SJCRH30 (cell line): ENCODE data around the gene SEC14L1. TPM values are rescaled to one million over a fixed set of nuclear protein-coding genes. Genes with fewer than 3 reads are reported as not detected.

Source experiments
- DNase-seq, 2 experiments: peaks; one replicate each; pipeline ENCODE4 v3.0.0-alpha.2; 2015 to 2020
- H3K27ac ChIP-seq: fragments of 250-450 bp; sonication (Bioruptor Pico); 2 replicates; pipeline ENCODE4 v1.5.1; 2020; ENCODE audit warnings: mild to moderate bottlenecking, moderate library complexity
- H3K27me3 ChIP-seq: fragments of 250-450 bp; sonication (Bioruptor Pico); 2 replicates; pipeline ENCODE4 v1.5.1; 2020; ENCODE audit warnings: mild to moderate bottlenecking, moderate library complexity
- H3K36me3 ChIP-seq: fragments of 250-450 bp; sonication (Bioruptor Pico); 2 replicates; pipeline ENCODE4 v1.5.1; 2020; ENCODE audit warnings: mild to moderate bottlenecking, moderate library complexity
- H3K4me1 ChIP-seq: fragments of 250-450 bp; sonication (Bioruptor Pico); 2 replicates; pipeline ENCODE4 v1.5.1; 2020; ENCODE audit warnings: mild to moderate bottlenecking, moderate library complexity
- H3K4me3 ChIP-seq: fragments of 250-450 bp; sonication (Bioruptor Pico); 2 replicates; pipeline ENCODE4 v1.5.1; 2020; ENCODE audit warnings: mild to moderate bottlenecking, moderate library complexity
- H3K9me3 ChIP-seq: fragments of 250-450 bp; sonication (Bioruptor Pico); replicated peaks from 2 replicates; pipeline ENCODE4 v1.5.1; 2020; ENCODE audit warnings: mild to moderate bottlenecking, moderate library complexity
- total RNA-seq: library from RNA; depleted of rRNA; stranded (reverse); fragments of >200 nt; shearing (Covaris generic); gene quantifications from 2 replicates; pipeline ENCODE4 v1.2.3, GENCODE V29; 2014

Gene SEC14L1
- total RNA-seq, 1 experiment from 2014 or later, result 50.0 TPM

DNA sequence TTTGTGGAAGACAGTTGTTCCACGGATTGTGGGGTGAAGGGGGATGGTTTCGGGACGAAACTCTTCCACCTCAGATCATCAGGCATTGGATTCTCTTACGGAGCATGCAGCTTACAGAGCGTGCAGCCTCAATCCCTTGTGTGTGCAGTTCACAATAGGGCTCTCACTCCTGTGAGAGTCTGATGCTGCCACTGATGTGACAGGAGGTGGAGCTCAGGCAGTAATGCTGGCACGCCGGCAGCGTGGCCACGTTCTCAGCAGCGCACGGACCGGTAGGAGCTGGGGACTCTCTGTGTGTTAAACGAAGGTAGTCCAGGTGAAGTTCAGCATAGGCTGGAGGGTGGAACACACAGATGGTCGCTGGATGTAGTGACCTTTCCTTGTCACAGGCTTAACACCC is 37.8 kb downstream of the SEC14L1 start:
- Histone ChIP-seq H3K9me3 (peaks cover 12% of the 10 kb centered on the region), H3K27ac (no peak overlapping the region), H3K4me3 (no peak overlapping the region), H3K36me3 (peaks cover 5% of the 10 kb centered on the region; the same call in 1 of the 2 replicates), H3K4me1 (no peaks in the 10 kb centered on the region), H3K27me3 (no peaks in the 10 kb centered on the region)
- DNase-seq, result no peak

DNA sequence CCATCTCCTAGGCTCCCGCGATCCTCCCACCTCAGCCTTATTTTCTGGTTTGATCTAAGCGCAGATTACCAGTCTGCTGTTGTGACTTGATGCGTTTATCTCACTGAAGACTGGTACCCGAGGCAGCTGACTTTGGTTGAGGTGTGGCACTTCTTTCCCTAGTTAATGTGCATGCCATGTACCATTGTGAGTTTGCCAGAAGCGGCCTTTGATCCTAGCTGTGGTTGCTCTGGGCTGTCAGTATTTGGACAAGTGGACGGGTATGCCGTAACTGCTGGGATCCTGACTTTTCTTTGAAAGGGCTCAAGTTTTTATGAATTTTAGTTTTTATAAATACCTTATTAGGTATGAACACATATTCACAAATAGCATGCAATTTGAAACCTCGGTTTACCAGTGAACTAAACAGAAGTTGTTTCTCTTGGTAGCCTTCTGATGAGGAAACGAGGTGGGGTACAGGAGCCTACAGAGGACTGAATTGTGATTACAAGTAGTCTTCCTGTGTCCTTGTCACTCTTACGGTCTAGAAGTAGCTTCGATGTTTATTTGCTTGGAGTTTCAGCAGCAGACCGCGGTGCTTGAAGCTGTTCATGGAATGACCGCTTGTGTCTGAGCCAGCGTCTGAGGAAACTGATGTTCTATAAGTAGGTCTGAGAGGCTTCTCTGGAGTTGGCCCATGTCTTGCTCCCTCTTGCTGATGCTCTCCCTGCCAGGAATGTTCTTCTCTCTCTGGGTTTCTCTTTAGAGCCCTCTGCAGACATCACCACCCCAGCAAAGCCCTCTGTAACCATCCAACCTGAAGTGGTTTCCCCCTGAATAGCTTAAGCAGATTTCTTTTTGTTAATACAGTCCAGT is 40.0 kb downstream of the SEC14L1 start:
- DNase-seq, result no peak
- Histone ChIP-seq H3K4me1 (peaks cover 4% of the 10 kb centered on the region), H3K4me3 (no peak overlapping the region), H3K9me3 (no peaks in the 10 kb centered on the region), H3K36me3 (no peaks in the 10 kb centered on the region), H3K27ac (no peak overlapping the region), H3K27me3 (no peaks in the 10 kb centered on the region)

DNA sequence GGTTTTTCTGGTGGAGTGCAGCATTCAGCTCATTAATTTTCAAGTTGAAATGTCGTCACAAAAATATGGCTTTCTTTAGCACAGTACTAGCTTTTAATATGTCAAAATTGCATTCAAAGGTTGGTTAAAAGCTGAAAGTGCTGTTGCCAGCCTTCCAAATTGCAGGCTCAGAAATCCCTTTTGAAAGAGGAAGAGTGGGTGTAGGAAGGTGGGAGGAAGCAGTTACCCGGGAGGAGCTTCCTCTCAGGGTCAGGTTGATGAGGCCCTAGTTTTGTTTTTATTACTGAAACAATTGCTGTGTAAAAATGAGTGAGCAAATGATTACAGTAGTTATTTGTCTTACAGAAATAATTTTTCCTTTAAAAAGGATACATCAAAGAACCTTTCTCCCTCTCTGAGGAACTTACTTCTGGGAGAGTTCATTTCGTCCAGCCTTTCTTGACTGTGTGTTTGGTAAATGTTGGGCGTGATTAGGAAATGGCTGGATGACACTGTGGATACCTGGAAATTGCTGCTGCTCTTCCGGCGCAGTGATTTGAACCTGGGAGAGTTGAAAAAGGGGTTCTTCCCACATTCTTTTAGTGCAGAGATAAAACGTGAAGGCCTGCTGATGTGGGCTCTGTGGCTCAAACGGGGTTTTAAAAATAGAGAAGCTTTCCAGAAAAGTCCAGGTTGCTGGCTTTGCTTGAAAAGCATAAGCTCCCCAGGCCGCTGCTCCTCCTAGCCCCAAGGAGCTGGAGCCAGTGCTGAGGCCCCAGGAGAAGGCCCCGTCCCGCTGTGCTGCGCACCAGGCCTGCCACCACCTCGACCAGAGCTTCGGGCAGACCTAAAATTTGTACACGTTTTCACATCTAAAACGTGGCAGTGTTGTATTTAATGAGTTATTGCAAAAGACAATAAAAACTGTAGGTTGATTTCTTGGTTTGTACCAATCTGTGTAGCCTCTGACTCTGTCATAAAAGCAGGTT is 41.7 kb downstream of the SEC14L1 start:
- Histone ChIP-seq H3K27ac (no peak overlapping the region), H3K9me3 (no peaks in the 10 kb centered on the region), H3K4me3 (no peak overlapping the region), H3K4me1 (peaks cover 14% of the 10 kb centered on the region), H3K27me3 (no peaks in the 10 kb centered on the region), H3K36me3 (no peaks in the 10 kb centered on the region)
- no peak for DNase-seq

DNA sequence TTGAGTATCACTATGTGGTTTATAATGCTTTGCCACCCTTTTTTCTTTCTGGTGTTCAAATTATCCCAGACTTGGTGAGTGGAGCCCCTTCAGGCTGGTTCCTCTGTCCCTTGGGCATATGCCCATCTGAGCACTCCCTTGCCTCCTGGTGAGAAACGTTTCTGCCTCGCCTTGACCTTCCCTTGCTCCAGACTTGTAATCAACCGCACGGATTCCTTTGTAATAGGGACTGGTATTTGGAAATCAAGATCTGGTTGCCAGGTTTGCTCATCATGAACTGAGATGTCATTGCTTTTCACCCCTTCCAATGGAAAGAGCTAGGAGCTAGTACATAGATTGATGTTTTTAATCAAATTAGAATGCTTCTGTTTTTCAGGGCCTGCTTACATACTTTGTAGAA is 43.7 kb downstream of the SEC14L1 start:
- no peak overlapping the region for H3K4me3 ChIP-seq
- peaks cover 14% of the 10 kb centered on the region for H3K4me1 ChIP-seq
- H3K27me3 ChIP-seq, result no peaks in the 10 kb centered on the region
- no peaks in the 10 kb centered on the region for H3K9me3 ChIP-seq
- no peak for DNase-seq
- no peak overlapping the region for H3K27ac ChIP-seq
- no peaks in the 10 kb centered on the region for H3K36me3 ChIP-seq

DNA sequence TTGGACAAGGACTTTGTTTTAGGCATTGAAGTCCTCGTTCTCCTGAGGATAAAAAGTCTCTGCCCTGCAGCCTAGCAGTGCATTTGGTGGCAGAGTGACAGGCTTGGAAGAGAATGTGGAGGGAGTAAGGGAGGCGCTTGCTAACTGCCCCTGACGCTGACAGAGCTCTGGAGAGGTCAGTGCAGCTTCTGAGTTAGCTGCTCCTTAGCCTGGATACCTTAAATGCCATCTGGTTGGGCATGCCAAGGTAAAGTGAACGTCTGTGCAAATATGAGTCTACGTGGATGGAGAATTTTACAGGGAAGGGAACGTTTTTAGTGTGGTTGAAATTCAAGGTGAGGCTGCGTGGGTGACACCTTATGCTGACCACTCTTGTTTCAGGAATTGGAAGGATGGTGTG is 44.4 kb downstream of the SEC14L1 start:
- DNase-seq, result no peak
- Histone ChIP-seq H3K27me3 (no peaks in the 10 kb centered on the region), H3K9me3 (no peaks in the 10 kb centered on the region), H3K36me3 (no peaks in the 10 kb centered on the region), H3K27ac (no peak overlapping the region), H3K4me3 (no peak overlapping the region), H3K4me1 (peaks cover 14% of the 10 kb centered on the region)

DNA sequence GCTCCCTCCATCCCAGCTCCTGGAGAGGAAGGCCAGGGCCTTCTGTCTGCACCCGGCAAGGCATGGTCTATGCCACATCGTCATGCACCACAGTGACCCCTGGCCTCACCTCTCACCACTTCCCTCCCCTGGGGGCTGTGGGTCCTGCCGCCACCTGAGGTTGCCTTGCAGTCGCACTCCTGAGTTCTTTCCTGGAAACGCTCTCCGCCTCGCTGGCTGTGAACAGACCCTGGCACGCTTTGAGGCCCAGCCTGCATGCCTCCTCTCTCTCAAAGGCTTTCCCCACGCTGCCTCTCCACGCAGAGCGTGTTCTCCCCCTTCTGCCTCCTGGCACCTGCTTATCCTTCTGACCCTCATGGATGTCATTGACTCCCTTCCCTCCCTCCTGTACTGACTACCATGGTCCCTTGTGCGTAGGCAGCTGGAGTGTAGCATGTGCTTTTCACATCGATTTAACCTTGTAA is 45.4 kb downstream of the SEC14L1 start:
- H3K27me3 ChIP-seq, result no peaks in the 10 kb centered on the region
- DNase-seq, result peak; percentile 28 to 48
- no peak overlapping the region for H3K4me3 ChIP-seq
- H3K4me1 ChIP-seq, result peaks cover 14% of the 10 kb centered on the region
- no peaks in the 10 kb centered on the region for H3K9me3 ChIP-seq
- H3K36me3 ChIP-seq, result no peaks in the 10 kb centered on the region
- no peak overlapping the region for H3K27ac ChIP-seq

DNA sequence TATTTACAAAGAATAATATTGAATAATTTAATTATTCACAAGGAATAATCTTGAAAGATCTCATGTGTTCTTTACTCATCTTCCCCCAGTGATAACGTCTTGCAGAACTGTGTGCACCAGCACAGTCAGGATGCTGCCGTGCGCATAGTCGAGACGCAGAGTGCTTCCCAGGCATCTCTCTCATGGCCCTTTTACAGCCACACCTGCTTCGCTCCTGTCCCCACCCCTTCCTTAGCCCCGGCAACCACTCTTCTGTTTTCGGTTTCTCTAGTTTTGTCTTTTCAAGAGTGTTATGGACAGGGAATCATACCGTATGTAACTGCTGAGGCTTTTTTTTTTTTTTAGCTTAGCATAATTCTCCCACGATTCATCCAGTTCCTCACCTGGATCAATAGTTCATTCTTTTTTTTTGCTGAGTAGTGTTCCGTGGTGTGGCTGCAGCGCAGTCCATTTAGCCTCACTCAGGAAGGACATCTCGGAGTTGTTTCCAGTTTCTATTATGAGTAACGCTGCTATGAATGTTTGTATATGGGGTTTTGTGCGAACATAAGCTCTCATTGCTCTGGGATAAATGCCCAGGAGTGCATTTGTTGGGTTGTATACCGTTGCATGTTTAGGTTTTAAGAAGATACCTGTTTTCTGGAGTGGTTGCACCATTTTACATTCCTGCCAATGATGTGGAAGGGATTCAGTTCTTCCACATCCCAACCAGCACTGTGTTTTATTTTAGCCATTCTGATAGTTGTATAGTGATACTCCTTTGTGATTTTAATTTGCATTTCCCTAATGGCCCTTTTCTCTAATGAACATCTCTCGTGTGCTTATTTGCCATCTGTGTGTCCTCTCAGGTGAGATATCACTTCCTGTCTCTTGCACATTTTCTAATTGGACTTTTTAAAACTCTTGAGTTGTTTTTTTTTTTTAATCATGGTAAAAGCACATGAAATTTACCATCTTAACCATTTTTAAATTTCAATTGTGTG is 47.6 kb downstream of the SEC14L1 start:
- no peaks in the 10 kb centered on the region for H3K27me3 ChIP-seq

DNA sequence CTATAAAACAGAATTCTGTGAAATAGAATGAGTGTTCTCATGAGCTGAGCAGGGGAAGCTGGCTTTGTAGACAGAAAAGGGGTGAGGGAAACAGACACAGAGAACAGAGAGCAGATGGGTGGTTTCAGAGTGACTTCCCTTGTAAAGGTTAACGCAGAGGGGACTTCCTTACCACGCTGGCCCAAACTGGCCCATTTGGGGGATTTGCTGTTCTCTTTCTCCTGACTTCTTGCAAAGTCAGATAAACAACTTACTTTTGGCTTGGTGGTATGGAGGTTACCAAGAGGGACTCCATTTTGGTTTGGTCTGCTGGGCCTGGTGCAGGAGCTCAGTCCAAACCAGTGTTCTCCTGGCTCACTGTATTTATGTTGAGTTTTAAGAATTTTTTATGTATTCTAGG is 48.4 kb downstream of the SEC14L1 start:
- Histone ChIP-seq H3K27ac (no peak overlapping the region), H3K9me3 (no peaks in the 10 kb centered on the region), H3K36me3 (peaks cover 7% of the 10 kb centered on the region), H3K4me1 (peaks cover 26% of the 10 kb centered on the region), H3K27me3 (no peaks in the 10 kb centered on the region), H3K4me3 (no peak overlapping the region)
- no peak for DNase-seq

More for the DNA sequence above, 47.6 kb downstream of the SEC14L1 start:
- H3K36me3 ChIP-seq, result peaks cover 5% of the 10 kb centered on the region
- DNase-seq, result no peak
- no peak overlapping the region for H3K27ac ChIP-seq
- peaks cover 19% of the 10 kb centered on the region for H3K4me1 ChIP-seq
- H3K4me3 ChIP-seq, result no peak overlapping the region
- no peaks in the 10 kb centered on the region for H3K9me3 ChIP-seq

DNA sequence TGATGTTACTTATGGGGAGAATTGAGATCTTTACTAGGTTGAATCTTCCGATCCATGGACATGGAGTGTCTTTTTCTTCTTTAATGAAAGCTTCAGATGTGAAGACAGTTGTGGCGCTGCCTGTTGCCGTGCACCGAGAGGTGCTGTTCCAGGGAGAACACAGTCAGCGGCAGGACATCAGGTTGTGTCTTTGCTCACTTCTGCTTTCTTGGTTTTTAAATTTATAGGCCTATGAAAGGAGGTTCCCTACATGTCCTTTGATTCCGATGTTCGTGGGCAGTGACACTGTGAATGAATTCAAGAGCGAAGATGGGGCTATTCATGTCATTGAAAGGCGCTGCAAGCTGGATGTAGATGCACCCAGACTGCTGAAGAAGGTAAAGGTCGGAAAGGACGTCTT is 49.8 kb downstream of the SEC14L1 start:
- Histone ChIP-seq H3K9me3 (no peaks in the 10 kb centered on the region), H3K27me3 (no peaks in the 10 kb centered on the region), H3K27ac (no peak overlapping the region), H3K4me3 (no peak overlapping the region), H3K36me3 (peaks cover 16% of the 10 kb centered on the region), H3K4me1 (peaks cover 23% of the 10 kb centered on the region)
- DNase-seq, result no peak

DNA sequence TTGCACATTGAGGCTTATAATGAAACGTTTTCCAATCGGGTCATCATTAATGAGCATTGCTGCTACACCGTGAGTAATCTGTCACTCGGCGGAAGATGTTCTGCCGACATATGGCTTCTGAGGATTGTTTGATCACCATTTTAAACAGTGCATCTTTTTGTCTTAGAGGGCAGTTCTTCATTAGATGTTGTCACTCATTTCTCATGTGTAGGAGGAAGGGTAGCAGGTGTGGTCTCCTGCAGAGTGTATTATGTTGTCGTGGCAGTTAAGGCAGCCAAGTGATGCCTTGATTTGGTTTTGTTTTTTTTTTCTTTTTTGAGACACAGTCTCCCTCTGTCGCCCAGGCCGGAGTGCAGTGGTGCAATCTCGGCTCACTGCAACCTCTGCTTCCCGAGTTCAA is 50.5 kb downstream of the SEC14L1 start:
- DNase-seq, result no peak
- H3K36me3 ChIP-seq, result peaks cover 22% of the 10 kb centered on the region
- no peaks in the 10 kb centered on the region for H3K27me3 ChIP-seq
- no peak overlapping the region for H3K27ac ChIP-seq
- peaks cover 17% of the 10 kb centered on the region for H3K4me1 ChIP-seq
- no peaks in the 10 kb centered on the region for H3K9me3 ChIP-seq
- no peak overlapping the region for H3K4me3 ChIP-seq

DNA sequence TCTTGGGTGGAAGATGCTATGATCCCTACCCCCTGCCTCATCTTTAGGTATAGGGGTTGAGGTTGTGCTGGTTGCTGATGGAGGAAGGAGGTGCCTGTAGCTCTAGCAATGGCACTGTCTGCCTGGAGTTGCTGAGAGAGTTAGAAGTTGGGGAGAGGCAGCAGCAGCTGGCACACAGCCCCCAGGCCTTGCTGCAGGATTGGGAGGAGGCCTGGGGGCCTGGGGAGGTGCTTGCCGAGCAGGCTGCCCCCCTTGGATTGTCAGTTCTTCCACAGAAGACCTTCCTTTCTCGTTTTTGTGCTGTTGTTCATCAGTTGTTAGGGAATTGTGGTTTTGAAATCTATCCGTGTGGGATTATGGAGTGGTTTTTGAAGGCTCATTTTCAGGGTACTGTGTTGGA is 52.9 kb downstream of the SEC14L1 start:
- Histone ChIP-seq H3K9me3 (no peaks in the 10 kb centered on the region), H3K27ac (no peak overlapping the region), H3K27me3 (no peaks in the 10 kb centered on the region), H3K4me1 (peaks cover 12% of the 10 kb centered on the region), H3K4me3 (no peak overlapping the region), H3K36me3 (peaks cover 38% of the 10 kb centered on the region)
- DNase-seq, result peak; percentile 75 to 81

DNA sequence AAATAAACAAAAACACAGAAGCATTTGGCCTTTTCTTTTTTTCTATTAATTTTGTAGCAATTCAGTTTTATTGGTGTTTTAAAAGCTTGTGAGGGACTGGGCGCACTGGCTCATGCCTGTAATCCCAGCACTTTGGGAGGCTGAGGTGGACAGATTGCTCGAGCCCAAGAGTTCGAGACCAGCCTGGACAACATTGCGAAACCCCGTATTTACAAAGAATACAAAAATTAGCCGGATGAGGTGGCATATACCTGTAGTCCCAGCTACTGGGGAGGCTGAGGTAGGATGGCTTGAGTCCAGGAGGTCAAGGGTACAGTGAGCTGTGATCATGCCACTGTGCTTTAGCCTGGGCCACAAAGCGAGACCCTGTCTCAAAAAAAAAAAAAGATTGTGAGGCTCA is 53.4 kb downstream of the SEC14L1 start:
- no peaks in the 10 kb centered on the region for H3K9me3 ChIP-seq
- H3K4me1 ChIP-seq, result peaks cover 12% of the 10 kb centered on the region
- H3K4me3 ChIP-seq, result no peak overlapping the region
- peaks cover 40% of the 10 kb centered on the region for H3K36me3 ChIP-seq
- H3K27me3 ChIP-seq, result no peaks in the 10 kb centered on the region
- DNase-seq, result no peak
- H3K27ac ChIP-seq, result no peak overlapping the region

DNA sequence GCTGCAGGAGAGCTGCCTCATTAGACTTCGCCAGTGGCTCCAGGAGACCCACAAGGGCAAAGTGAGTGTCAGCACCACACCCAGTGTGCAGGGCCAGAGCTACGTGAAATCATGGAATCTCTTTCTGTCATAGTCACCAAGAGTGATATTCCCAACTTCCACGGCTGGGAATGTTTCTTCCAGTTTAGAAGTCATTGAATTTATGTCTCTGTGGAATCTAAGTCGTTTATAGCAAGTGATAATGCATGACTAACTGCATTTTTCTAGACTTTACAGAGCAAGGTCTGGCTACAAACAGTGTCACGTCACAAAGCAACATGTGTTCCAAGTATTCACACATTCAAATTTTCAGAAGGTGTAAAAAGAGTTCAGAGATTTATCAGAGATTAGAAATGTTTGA is 55.5 kb downstream of the SEC14L1 start:
- peaks cover 12% of the 10 kb centered on the region for H3K4me1 ChIP-seq
- no peaks in the 10 kb centered on the region for H3K27me3 ChIP-seq
- H3K36me3 ChIP-seq, result peaks cover 59% of the 10 kb centered on the region
- H3K4me3 ChIP-seq, result no peak overlapping the region
- no peaks in the 10 kb centered on the region for H3K9me3 ChIP-seq
- no peak overlapping the region for H3K27ac ChIP-seq
- no peak for DNase-seq

DNA sequence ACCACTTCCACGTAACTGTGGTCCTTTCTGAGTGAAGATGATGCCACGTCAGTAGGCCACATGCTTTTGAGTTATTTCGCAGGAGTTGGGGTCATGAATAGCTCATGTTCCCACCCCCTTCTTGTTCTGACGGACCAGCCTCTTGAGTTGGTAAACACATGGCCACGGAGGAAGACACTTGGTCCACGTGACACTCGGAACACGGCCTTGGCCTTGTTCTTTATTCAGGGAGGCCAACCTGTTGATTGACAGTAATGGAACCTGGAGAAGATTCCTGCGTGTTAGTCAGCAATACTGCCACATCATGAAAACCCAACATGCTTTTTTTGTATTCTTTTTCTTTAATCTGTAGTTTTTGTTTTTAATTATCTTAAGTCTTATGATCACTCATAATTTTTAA is 56.3 kb downstream of the SEC14L1 start:
- Histone ChIP-seq H3K4me1 (peaks cover 12% of the 10 kb centered on the region), H3K9me3 (no peaks in the 10 kb centered on the region), H3K4me3 (no peak overlapping the region), H3K27me3 (no peaks in the 10 kb centered on the region), H3K36me3 (peaks cover 66% of the 10 kb centered on the region), H3K27ac (no peak overlapping the region)
- DNase-seq, result no peak
